GM12878 (cell line): ENCODE results near the gene CACNA1E.

Experiments
- CBFB ChIP-seq: IDR thresholded peaks from 2 replicates; pipeline ENCODE4 v1.6.1; 2016; ENCODE audit warnings: antibody characterized with exemption, low read depth
- TF ChIP-seq, protein P1 (sequence below), 3 experiments: IDR thresholded peaks in 2 of 3; conservative IDR thresholded peaks in 1 of 3; 2 replicates each; pipeline ENCODE4 v1.5.1; 2011; ENCODE audit warnings: low read depth in 3 of 3, low read length in 3 of 3, mild to moderate bottlenecking in 3 of 3, control low read depth in 2 of 3, moderate library complexity in 2 of 3, inconsistent platforms in 1 of 3, mixed read lengths in 1 of 3; ENCODE audit not compliant: control insufficient read depth in 2 of 3, insufficient read depth in 1 of 3; ENCODE audit errors: extremely low read depth in 1 of 3

DNA sequence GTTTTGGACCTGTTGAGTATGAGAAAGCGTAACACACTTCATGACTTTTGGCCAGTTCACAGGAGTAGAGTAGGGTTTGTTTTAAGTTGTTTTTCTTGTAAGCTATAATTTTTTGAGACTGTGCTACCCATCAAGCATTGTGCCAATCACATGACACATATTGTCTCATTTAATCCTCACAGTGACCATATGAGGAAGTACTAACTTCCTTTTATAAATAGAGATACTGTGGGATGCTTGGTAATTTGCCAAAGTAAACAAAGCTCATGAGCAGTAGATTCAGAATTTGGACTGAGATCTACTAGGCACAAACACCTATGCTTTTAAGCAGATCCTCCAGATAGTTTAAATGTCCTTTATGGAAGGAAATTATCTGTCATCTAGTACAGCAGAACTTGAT lies 178.3 kb downstream of the CACNA1E start:
- no peak for TF ChIP-seq CBFB
- TF ChIP-seq, protein P1, sequence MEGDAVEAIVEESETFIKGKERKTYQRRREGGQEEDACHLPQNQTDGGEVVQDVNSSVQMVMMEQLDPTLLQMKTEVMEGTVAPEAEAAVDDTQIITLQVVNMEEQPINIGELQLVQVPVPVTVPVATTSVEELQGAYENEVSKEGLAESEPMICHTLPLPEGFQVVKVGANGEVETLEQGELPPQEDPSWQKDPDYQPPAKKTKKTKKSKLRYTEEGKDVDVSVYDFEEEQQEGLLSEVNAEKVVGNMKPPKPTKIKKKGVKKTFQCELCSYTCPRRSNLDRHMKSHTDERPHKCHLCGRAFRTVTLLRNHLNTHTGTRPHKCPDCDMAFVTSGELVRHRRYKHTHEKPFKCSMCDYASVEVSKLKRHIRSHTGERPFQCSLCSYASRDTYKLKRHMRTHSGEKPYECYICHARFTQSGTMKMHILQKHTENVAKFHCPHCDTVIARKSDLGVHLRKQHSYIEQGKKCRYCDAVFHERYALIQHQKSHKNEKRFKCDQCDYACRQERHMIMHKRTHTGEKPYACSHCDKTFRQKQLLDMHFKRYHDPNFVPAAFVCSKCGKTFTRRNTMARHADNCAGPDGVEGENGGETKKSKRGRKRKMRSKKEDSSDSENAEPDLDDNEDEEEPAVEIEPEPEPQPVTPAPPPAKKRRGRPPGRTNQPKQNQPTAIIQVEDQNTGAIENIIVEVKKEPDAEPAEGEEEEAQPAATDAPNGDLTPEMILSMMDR (IDR thresholded peaks at IDR 0.05 in 2 of 3, conservative IDR thresholded peaks at IDR 0.05 in 1 of 3; ENCODE audit: control insufficient read depth in 2 of 3, extremely low read depth in 1 of 3, insufficient read depth in 1 of 3, low read depth in 3 of 3, low read length in 3 of 3) = no peak
